ENCODE measurements around the gene TPRG1. TPM values are rescaled to one million over a fixed set of nuclear protein-coding genes. Genes with fewer than 3 reads are reported as not detected.

TPRG1 gene
- total and polyA plus RNA-seq, 4 donors, result 1.0 to 46.6 (median 6.9) TPM

DNA sequence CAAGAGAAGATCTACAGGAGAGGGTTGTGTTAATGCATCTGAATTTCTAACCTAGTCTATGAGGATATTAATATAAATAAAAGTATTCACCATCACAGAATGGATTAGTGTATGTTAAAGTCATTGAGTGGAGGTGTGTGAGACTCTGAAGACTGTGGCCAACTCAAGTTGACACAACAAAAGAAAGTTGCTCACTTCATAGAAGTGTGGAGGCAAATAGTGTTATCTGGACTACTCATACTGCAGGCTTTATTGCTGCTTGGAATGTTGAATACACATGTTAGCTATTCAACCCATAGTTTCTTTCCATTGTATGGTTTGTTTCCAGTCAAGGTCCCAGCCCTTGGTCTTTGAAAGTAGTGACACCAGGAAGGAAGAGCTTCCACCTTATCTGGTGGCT is 38.0 kb upstream of the TPRG1 start:
- no peak overlapping the region for H3K4me3 ChIP-seq (ENCODE audit: low read depth in 1 of 3, low read length in 3 of 3)
- H3K36me3 ChIP-seq (ENCODE audit: control insufficient read depth in 4 of 4, insufficient read depth in 3 of 4, low read depth in 1 of 4, low read length in 3 of 4), result peaks cover 5 to 29% (median 24%) of the 10 kb centered on the region in 4 donors
- no peak for TF ChIP-seq EGR1 (IDR thresholded peaks at IDR 0.05; ENCODE audit: low read depth in 2 of 2)
- TF ChIP-seq HNF4G (IDR thresholded peaks at IDR 0.05), result no peak
- no peak for TF ChIP-seq FOXA2 (IDR thresholded peaks at IDR 0.05)
- TF ChIP-seq YY1 (IDR thresholded peaks at IDR 0.05), result no peak
- no peak for TF ChIP-seq ATF3 (IDR thresholded peaks at IDR 0.05)
- no peak for TF ChIP-seq JUND (IDR thresholded peaks at IDR 0.05)
- TF ChIP-seq RXRA (IDR thresholded peaks at IDR 0.05), result no peak
- TF ChIP-seq ZBTB33 (IDR thresholded peaks at IDR 0.05), result no peak
- TF ChIP-seq GABPA (IDR thresholded peaks at IDR 0.05 in 1 of 2, conservative IDR thresholded peaks at IDR 0.05 in 1 of 2), result no peak
- TF ChIP-seq HNF4A (conservative IDR thresholded peaks at IDR 0.05), result no peak
- no peak for TF ChIP-seq RAD21 (IDR thresholded peaks at IDR 0.05)
- TF ChIP-seq, protein P1, sequence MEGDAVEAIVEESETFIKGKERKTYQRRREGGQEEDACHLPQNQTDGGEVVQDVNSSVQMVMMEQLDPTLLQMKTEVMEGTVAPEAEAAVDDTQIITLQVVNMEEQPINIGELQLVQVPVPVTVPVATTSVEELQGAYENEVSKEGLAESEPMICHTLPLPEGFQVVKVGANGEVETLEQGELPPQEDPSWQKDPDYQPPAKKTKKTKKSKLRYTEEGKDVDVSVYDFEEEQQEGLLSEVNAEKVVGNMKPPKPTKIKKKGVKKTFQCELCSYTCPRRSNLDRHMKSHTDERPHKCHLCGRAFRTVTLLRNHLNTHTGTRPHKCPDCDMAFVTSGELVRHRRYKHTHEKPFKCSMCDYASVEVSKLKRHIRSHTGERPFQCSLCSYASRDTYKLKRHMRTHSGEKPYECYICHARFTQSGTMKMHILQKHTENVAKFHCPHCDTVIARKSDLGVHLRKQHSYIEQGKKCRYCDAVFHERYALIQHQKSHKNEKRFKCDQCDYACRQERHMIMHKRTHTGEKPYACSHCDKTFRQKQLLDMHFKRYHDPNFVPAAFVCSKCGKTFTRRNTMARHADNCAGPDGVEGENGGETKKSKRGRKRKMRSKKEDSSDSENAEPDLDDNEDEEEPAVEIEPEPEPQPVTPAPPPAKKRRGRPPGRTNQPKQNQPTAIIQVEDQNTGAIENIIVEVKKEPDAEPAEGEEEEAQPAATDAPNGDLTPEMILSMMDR (IDR thresholded peaks at IDR 0.05; ENCODE audit: low read depth, low read length, missing input control), result no peak
- TF ChIP-seq, protein P2, sequence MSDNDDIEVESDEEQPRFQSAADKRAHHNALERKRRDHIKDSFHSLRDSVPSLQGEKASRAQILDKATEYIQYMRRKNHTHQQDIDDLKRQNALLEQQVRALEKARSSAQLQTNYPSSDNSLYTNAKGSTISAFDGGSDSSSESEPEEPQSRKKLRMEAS (IDR thresholded peaks at IDR 0.05), result no peak
- no peak for TF ChIP-seq FOXA1 (IDR thresholded peaks at IDR 0.05)
- no peak for TF ChIP-seq TAF1 (conservative IDR thresholded peaks at IDR 0.05)
- H3K9me3 ChIP-seq (ENCODE audit: control insufficient read depth in 4 of 4, low read length in 3 of 4), result no peaks in the 10 kb centered on the region
- no peaks in the 10 kb centered on the region for H3K27me3 ChIP-seq (ENCODE audit: control insufficient read depth in 4 of 4, insufficient read depth in 4 of 4, low read length in 3 of 4)
- no peak for DNase-seq (ENCODE audit: low spot score)
- no peak overlapping the region for H3K27ac ChIP-seq (ENCODE audit: low read depth in 1 of 2, low read length in 2 of 2)
- no peaks in the 10 kb centered on the region for H3K4me1 ChIP-seq (ENCODE audit: control insufficient read depth in 4 of 4, insufficient read depth in 4 of 4, low read length in 3 of 4)
- H3K9ac ChIP-seq (ENCODE audit: low read depth in 1 of 2, low read length in 2 of 2), result no peak overlapping the region

DNA sequence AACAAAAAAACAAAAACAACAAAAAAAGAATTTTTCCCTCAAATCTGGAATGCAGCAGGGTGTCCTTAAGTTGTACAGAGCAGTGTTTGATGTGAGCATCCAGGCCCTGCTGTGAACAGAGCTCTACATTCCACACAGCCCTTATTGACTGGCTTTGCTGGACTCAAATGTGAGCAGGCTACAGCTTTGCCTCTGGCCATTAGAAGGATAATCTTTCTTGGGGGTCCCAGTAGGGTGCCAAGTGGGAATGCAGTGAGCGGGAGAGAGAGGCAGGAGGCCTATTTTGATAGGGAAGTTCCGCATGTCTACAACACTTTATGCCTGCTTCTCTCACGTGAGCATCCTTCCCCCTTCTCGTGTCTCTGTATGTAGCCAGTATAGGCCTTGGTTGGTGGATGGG is 34.4 kb upstream of the TPRG1 start:
- WGBS, result 97% methylated on average over 4 of the region's 4 CpGs
- no peak for DNase-seq (ENCODE audit: low spot score)
- no peak for TF ChIP-seq GABPA (IDR thresholded peaks at IDR 0.05 in 1 of 2, conservative IDR thresholded peaks at IDR 0.05 in 1 of 2)
- TF ChIP-seq ATF3 (IDR thresholded peaks at IDR 0.05), result no peak
- TF ChIP-seq NR2F2 (IDR thresholded peaks at IDR 0.05), result no peak
- no peak for TF ChIP-seq FOXA2 (IDR thresholded peaks at IDR 0.05)
- no peak for TF ChIP-seq HNF4G (IDR thresholded peaks at IDR 0.05)
- TF ChIP-seq, protein P1 (IDR thresholded peaks at IDR 0.05; ENCODE audit: low read depth, low read length, missing input control), result no peak
- TF ChIP-seq ZBTB33 (IDR thresholded peaks at IDR 0.05), result no peak
- TF ChIP-seq SP1 (IDR thresholded peaks at IDR 0.05), result no peak
- TF ChIP-seq RAD21 (IDR thresholded peaks at IDR 0.05), result no peak
- no peak for TF ChIP-seq YY1 (IDR thresholded peaks at IDR 0.05)
- no peak for TF ChIP-seq TAF1 (conservative IDR thresholded peaks at IDR 0.05)
- TF ChIP-seq FOXA1 (IDR thresholded peaks at IDR 0.05), result no peak
- TF ChIP-seq, protein P2 (IDR thresholded peaks at IDR 0.05), result no peak
- TF ChIP-seq JUND (IDR thresholded peaks at IDR 0.05), result no peak
- TF ChIP-seq HNF4A (conservative IDR thresholded peaks at IDR 0.05), result no peak
- TF ChIP-seq EGR1 (IDR thresholded peaks at IDR 0.05; ENCODE audit: low read depth in 2 of 2), result no peak

More for the DNA sequence above, 34.4 kb upstream of the TPRG1 start:
- Histone ChIP-seq H3K27ac (ENCODE audit: low read depth in 1 of 2, low read length in 2 of 2) (no peak overlapping the region), H3K9me3 (ENCODE audit: control insufficient read depth in 4 of 4, low read length in 3 of 4) (no peaks in the 10 kb centered on the region), H3K27me3 (ENCODE audit: control insufficient read depth in 4 of 4, insufficient read depth in 4 of 4, low read length in 3 of 4) (no peaks in the 10 kb centered on the region), H3K4me1 (ENCODE audit: control insufficient read depth in 4 of 4, insufficient read depth in 4 of 4, low read length in 3 of 4) (no peaks in the 10 kb centered on the region), H3K4me3 (ENCODE audit: low read depth in 1 of 3, low read length in 3 of 3) (no peak overlapping the region), H3K36me3 (ENCODE audit: control insufficient read depth in 4 of 4, insufficient read depth in 3 of 4, low read depth in 1 of 4, low read length in 3 of 4) (peaks cover 2 to 31% (median 29%) of the 10 kb centered on the region in 4 donors), H3K9ac (ENCODE audit: low read depth in 1 of 2, low read length in 2 of 2) (no peak overlapping the region)

All from liver (tissue), 9 donors.